SJCRH30 (cell line): Measurements from ENCODE around the gene DMAC2. TPM values are rescaled to one million over a fixed set of nuclear protein-coding genes. Genes with fewer than 3 reads are reported as not detected.
"Not testable (repeated sequence)": the region's sequence is repeated elsewhere in the genome, so short reads cannot be mapped to it uniquely, and the experiment has no call there.

Source experiments
- DNase-seq, 2 experiments: peaks; one replicate each; pipeline ENCODE4 v3.0.0-alpha.2; 2015 to 2020
- H3K27ac ChIP-seq: fragments of 250-450 bp; sonication (Bioruptor Pico); 2 replicates; pipeline ENCODE4 v1.5.1; 2020; ENCODE audit warnings: mild to moderate bottlenecking, moderate library complexity
- H3K27me3 ChIP-seq: fragments of 250-450 bp; sonication (Bioruptor Pico); 2 replicates; pipeline ENCODE4 v1.5.1; 2020; ENCODE audit warnings: mild to moderate bottlenecking, moderate library complexity
- H3K36me3 ChIP-seq: fragments of 250-450 bp; sonication (Bioruptor Pico); 2 replicates; pipeline ENCODE4 v1.5.1; 2020; ENCODE audit warnings: mild to moderate bottlenecking, moderate library complexity
- H3K4me1 ChIP-seq: fragments of 250-450 bp; sonication (Bioruptor Pico); 2 replicates; pipeline ENCODE4 v1.5.1; 2020; ENCODE audit warnings: mild to moderate bottlenecking, moderate library complexity
- H3K4me3 ChIP-seq: fragments of 250-450 bp; sonication (Bioruptor Pico); 2 replicates; pipeline ENCODE4 v1.5.1; 2020; ENCODE audit warnings: mild to moderate bottlenecking, moderate library complexity
- H3K9me3 ChIP-seq: fragments of 250-450 bp; sonication (Bioruptor Pico); replicated peaks from 2 replicates; pipeline ENCODE4 v1.5.1; 2020; ENCODE audit warnings: mild to moderate bottlenecking, moderate library complexity
- total RNA-seq: library from RNA; depleted of rRNA; stranded (reverse); fragments of >200 nt; shearing (Covaris generic); gene quantifications from 2 replicates; pipeline ENCODE4 v1.2.3, GENCODE V29; 2014

The DMAC2 gene
- total RNA-seq, 1 experiment from 2014 or later: 91.7 TPM

DNA sequence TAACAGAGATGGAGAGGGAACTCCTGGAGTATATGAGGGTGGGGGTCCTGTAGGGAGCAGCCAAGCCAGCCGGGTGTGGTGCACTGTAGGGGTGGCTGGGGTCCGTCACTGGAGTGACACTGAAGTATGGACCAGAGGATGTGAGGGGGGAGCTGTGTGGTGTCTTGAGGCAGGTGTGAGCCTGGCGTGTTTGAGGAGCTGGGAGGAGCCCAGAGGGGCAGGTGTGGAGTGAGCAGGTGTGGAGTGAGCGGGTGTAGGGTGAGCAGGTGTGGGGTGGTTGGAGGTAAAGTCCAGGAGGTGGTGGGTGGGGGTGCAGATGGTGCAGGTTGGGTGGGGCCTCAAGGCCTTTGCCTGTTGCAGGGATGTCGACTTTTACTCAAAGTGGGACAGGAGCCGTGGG lies 18.4 kb downstream of the DMAC2 start:
- no peaks in the 10 kb centered on the region for H3K9me3 ChIP-seq
- peaks cover 16% of the 10 kb centered on the region for H3K36me3 ChIP-seq
- DNase-seq: no peak

GRCh38 chr19:41420101-41420880 lies 19.4 kb downstream of the DMAC2 start:
- H3K4me1 ChIP-seq: peaks cover 30% of the 10 kb centered on the region
- H3K36me3 ChIP-seq: peaks cover 19% of the 10 kb centered on the region
- H3K27me3 ChIP-seq: no peaks in the 10 kb centered on the region
- no peak overlapping the region for H3K4me3 ChIP-seq
- no peak for DNase-seq
- H3K27ac ChIP-seq: no peak overlapping the region
- H3K9me3 ChIP-seq: no peaks in the 10 kb centered on the region

More for the DNA sequence above, 18.4 kb downstream of the DMAC2 start:
- H3K4me3 ChIP-seq: no peak overlapping the region
- H3K4me1 ChIP-seq: peaks cover 20% of the 10 kb centered on the region
- H3K27ac ChIP-seq: no peak overlapping the region
- H3K27me3 ChIP-seq: no peaks in the 10 kb centered on the region

GRCh38 chr19:41416194-41416674 lies 23.5 kb downstream of the DMAC2 start:
- Histone ChIP-seq H3K27me3 (no peaks in the 10 kb centered on the region), H3K4me3 (no peak overlapping the region), H3K9me3 (no peaks in the 10 kb centered on the region), H3K4me1 (peaks cover 50% of the 10 kb centered on the region), H3K27ac (peak overlapping the region; percentile 78; the same call in 1 of the 2 replicates), H3K36me3 (peaks cover 13% of the 10 kb centered on the region)
- no peak for DNase-seq

GRCh38 chr19:41415154-41415571 lies 24.5 kb downstream of the DMAC2 start:
- Histone ChIP-seq H3K4me3 (no peak overlapping the region), H3K27me3 (no peaks in the 10 kb centered on the region), H3K27ac (peak overlapping the region; percentile 78), H3K9me3 (no peaks in the 10 kb centered on the region), H3K4me1 (peaks cover 50% of the 10 kb centered on the region), H3K36me3 (peaks cover 12% of the 10 kb centered on the region)
- DNase-seq: peak; percentile 98 to 99

GRCh38 chr19:41414461-41414860 lies 25.3 kb downstream of the DMAC2 start:
- H3K27ac ChIP-seq: peak overlapping the region; percentile 78

GRCh38 chr19:41413947-41414346 lies 25.8 kb downstream of the DMAC2 start:
- Histone ChIP-seq H3K27ac (peak overlapping the region; percentile 78; the same call in 1 of the 2 replicates), H3K27me3 (no peaks in the 10 kb centered on the region), H3K4me1 (peaks cover 54% of the 10 kb centered on the region), H3K4me3 (no peak overlapping the region), H3K9me3 (no peaks in the 10 kb centered on the region), H3K36me3 (peaks cover 6% of the 10 kb centered on the region)
- no peak for DNase-seq

More at GRCh38 chr19:41414461-41414860, 25.3 kb downstream of the DMAC2 start:
- H3K4me1 ChIP-seq: peaks cover 51% of the 10 kb centered on the region
- no peaks in the 10 kb centered on the region for H3K9me3 ChIP-seq
- peaks cover 9% of the 10 kb centered on the region for H3K36me3 ChIP-seq
- H3K27me3 ChIP-seq: no peaks in the 10 kb centered on the region
- DNase-seq: no peak
- no peak overlapping the region for H3K4me3 ChIP-seq

- H3K9me3 ChIP-seq: no peaks in the 10 kb centered on the region
- peaks cover 4% of the 10 kb centered on the region; the same call in 1 of the 2 replicates for H3K36me3 ChIP-seq
Observed at GRCh38 chr19:41412953-41413352, 26.8 kb downstream of the DMAC2 start.

GRCh38 chr19:41411968-41412265 lies 27.8 kb downstream of the DMAC2 start:
- H3K27ac ChIP-seq: no peak overlapping the region
- H3K9me3 ChIP-seq: no peaks in the 10 kb centered on the region
- H3K36me3 ChIP-seq: peaks cover 4% of the 10 kb centered on the region; the same call in 1 of the 2 replicates
- DNase-seq: no peak
- no peaks in the 10 kb centered on the region for H3K27me3 ChIP-seq
- H3K4me1 ChIP-seq: peaks cover 39% of the 10 kb centered on the region
- no peak overlapping the region for H3K4me3 ChIP-seq

More at GRCh38 chr19:41412953-41413352, 26.8 kb downstream of the DMAC2 start:
- DNase-seq: no peak
- H3K4me3 ChIP-seq: no peak overlapping the region
- H3K27ac ChIP-seq: no peak overlapping the region
- peaks cover 45% of the 10 kb centered on the region for H3K4me1 ChIP-seq
- no peaks in the 10 kb centered on the region for H3K27me3 ChIP-seq

- DNase-seq: no peak
- no peaks in the 10 kb centered on the region for H3K27me3 ChIP-seq
- peaks cover 38% of the 10 kb centered on the region for H3K4me1 ChIP-seq
- H3K9me3 ChIP-seq: no peaks in the 10 kb centered on the region
- H3K36me3 ChIP-seq: peaks cover 3% of the 10 kb centered on the region; the same call in 1 of the 2 replicates
- no peak overlapping the region for H3K4me3 ChIP-seq
- H3K27ac ChIP-seq: no peak overlapping the region
Observed at GRCh38 chr19:41411100-41411967, 28.4 kb downstream of the DMAC2 start.

- peaks cover 29% of the 10 kb centered on the region for H3K4me1 ChIP-seq
- no peak overlapping the region for H3K4me3 ChIP-seq
- H3K27ac ChIP-seq: no peak overlapping the region
- DNase-seq: no peak
- no peaks in the 10 kb centered on the region for H3K9me3 ChIP-seq
- no peaks in the 10 kb centered on the region for H3K27me3 ChIP-seq
- no peaks in the 10 kb centered on the region for H3K36me3 ChIP-seq
Observed at GRCh38 chr19:41410336-41411054, 29.2 kb downstream of the DMAC2 start.

- Histone ChIP-seq H3K4me3 (no peak overlapping the region), H3K4me1 (peaks cover 18% of the 10 kb centered on the region), H3K9me3 (no peaks in the 10 kb centered on the region), H3K27me3 (no peaks in the 10 kb centered on the region), H3K27ac (no peak overlapping the region), H3K36me3 (no peaks in the 10 kb centered on the region)
- DNase-seq: peak; percentile 38 to 44
Observed at GRCh38 chr19:41409288-41409687, 30.4 kb downstream of the DMAC2 start.

DNA sequence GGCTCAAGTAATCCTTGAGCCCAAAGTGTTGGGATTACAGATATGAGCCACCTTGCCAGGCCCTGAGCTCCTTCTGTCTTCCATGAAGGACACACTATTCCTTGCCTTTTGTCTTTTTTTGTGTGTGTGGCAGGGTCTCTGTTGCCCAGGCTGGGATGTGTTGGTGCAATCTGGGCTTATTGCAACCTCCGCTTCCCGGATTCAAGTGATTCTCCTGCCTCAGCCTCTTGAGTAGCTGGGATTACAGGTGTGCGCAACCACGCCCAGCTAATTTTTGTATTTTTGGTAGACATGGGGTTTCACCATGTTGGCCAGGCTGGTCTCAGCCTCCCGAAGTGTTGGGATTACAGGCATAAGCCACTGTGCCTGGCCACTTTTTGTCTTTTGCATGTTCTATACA lies 30.9 kb downstream of the DMAC2 start:
- not testable (repeated sequence) for H3K36me3 ChIP-seq, H3K9me3 ChIP-seq, H3K27ac ChIP-seq, DNase-seq, H3K4me3 ChIP-seq, H3K27me3 ChIP-seq
- peaks cover 14% of the 10 kb centered on the region for H3K4me1 ChIP-seq

DNA sequence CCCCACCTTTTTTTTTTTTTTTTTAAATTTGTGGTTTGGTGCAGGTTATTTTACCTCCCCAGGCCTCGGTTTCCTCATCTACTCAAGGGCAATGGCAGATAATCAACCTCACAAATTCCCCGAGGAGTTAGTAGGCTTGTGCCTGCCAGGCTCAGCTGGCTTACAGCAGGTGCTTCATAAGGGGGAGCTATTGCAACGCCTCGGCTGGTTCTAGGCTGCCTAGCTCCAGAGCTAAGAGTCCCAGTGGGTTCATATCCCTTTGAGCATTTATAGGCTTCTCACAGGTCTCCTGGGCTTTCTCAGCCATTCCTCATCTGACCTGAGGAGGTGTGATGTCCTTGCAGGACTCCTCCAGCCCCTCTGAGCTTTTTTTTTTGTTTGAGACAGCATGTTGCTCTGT lies 31.5 kb downstream of the DMAC2 start:
- H3K4me1 ChIP-seq: peaks cover 8% of the 10 kb centered on the region
- no peaks in the 10 kb centered on the region for H3K9me3 ChIP-seq
- DNase-seq: no peak
- no peaks in the 10 kb centered on the region for H3K36me3 ChIP-seq
- no peak overlapping the region for H3K4me3 ChIP-seq
- no peaks in the 10 kb centered on the region for H3K27me3 ChIP-seq
- H3K27ac ChIP-seq: no peak overlapping the region

DNA sequence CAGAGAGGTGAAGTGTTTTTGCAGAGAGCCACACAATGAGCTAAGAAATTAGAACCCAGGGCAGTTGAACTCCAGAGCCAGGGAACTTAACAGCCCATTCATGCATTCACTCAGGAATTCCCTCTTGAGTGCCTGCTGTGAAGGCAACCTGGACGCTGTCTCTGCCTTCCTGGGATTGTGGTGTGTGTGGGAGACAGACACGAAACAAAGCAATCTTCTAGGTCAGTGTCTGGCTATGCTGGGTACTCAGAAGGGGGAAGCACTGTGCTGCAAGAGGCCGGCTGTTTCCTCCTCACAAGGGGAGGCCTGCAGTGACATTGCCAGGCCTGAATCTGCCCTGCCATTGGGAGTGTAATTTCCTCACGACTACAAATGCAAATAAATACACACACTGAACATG lies 32.4 kb downstream of the DMAC2 start:
- Histone ChIP-seq H3K9me3 (no peaks in the 10 kb centered on the region), H3K36me3 (no peaks in the 10 kb centered on the region), H3K27ac (no peak overlapping the region), H3K4me3 (no peak overlapping the region), H3K27me3 (no peaks in the 10 kb centered on the region), H3K4me1 (peaks cover 7% of the 10 kb centered on the region)
- no peak for DNase-seq
